Stimulated activated CD4-positive, alpha-beta T cell treated with anti-CD3 and anti-CD28 coated beads, Interleukin-4, amount 100 ng/mL, for 1 hour (primary cell): ENCODE results near the gene SP3.

Experiments used
- DNase-seq: peaks from one replicate; pipeline ENCODE4 v3.0.0-alpha.2; 2020

Gene SP3

DNA sequence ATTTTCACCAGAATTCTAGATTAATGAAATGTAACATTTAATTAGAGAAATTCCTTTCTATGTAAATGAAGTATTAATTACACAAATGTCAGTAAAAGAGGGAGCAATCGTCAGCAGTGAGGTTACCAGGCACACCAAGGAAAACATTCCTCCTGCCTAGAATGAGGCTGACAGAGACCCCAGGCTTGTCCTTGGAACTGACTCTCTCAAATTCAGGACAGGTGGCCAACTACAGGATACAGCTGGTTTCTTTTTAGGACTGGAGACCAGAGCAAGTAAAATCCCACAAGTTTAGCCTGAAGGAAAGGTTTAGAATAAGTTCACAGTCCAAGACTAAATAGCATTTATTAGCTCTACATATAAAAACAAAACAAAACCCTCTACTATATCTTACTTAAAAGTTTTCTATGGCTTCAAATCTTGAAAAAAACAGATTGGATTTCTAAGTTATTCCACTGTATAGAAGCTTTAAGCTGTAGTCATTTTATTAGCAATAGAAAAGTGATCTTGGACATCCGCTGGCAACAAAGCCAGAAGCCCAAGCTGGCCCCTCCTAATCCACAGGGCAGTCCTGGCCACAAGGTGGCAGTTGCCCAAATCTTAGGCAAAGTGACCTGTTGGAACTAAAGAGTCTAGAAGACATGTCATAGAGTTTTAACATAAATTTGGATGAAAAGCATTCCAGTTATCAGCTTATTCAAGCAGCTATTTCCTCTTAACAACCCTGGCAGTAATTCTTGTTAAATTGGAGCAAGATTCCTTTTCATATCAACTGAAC is 81.0 kb downstream of the SP3 start:
- peak; percentile 19 for DNase-seq

DNA sequence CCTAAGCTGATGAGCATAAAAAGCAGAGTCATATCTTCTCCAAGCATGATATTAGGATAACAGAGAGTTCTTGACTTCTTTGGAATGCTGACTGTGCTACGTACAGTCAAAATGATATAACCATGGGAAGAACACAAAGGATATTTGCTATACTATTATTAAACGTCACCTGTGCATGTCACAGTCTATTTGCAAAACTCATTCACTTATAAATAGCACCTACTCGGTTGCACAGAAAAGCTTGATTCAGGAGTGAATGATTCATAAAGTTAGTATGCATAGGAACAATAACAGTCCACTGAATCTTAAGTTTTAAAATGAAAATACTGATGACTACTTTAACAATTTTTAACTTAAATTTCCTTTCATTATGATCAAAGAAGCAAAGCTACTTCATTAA is 83.3 kb downstream of the SP3 start:
- no peak for DNase-seq

DNA sequence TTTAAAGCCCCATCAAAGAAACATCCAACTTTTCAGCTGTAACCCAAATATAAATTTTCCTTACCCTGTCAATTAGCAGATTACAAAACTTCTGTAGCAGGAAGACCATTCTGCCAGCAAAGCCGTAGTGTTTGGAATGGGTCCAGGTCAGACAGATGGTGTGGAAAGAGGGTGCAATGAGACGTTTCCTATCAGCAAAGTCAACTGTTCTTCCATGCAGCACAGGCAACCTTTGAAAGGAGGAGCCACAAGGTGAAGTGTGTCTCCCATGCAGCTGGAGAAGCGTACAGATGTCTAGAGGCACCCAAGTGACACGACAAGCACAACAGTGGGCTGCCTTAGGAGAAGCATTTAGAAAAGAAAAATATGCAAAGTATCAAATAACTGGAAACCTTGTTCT is 83.7 kb downstream of the SP3 start:
- DNase-seq, result no peak

DNA sequence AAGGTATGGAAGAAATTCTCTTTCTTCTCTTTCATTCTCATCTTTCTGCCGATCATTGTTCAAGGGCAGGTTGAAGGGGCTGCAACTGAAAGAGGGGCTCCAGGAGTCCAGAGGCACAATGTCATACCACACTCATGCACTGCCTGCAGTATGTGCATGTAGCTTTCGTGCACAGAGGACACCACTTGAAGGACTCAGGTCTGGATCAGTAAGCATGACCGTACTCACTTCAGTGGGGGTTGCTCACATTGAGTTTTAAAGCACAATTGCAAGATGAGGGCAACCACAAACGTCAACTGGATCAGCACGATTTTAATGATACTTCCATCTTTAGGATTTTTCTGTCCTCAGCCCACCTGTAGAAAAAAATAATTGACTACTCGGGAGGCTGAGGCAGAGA is 84.6 kb downstream of the SP3 start:
- no peak for DNase-seq

DNA sequence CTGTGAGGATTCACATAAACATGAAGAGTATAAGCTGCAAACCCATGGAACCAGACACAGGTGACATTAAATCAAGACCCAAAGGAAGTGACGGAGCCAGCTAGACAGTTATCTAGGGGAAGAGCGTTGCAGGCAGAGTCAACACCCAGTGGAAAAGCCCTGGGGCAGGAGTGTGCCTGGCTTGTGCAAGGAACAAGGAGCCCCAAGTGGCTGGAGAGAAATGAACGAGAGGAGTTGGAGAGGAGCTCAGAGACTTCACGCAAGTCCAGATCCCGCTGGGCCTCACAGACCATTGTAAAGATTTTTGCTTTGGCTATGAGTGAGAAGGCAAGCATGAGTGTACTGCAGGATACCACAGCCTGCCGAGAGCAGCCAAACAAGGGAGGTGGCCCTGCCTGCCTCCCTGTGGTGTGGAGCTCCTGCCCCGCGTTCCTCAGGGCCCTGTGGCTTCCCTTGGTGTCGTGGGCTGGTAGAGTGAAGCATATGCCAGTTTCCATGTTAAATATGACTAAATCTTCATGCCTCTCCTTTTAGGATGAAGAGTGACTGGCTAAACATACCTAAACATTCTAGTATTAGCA is 88.2 kb downstream of the SP3 start:
- DNase-seq, result no peak

DNA sequence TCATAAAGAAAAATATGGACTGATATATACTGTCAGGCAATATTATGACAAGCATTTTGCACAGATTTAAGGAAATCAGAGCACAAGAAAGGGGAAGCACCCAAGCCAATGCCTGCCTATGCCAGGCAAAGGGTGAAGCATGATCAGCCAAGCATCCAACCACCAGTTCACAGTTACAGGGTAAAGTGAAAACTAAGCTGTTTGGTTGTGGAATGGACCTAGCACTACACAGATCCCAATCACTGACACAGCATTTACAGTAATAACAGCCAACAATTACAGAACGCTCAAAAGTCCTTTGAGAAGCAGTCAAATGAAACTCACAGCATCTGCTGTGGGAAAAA is 90.3 kb downstream of the SP3 start:
- DNase-seq, result no peak

DNA sequence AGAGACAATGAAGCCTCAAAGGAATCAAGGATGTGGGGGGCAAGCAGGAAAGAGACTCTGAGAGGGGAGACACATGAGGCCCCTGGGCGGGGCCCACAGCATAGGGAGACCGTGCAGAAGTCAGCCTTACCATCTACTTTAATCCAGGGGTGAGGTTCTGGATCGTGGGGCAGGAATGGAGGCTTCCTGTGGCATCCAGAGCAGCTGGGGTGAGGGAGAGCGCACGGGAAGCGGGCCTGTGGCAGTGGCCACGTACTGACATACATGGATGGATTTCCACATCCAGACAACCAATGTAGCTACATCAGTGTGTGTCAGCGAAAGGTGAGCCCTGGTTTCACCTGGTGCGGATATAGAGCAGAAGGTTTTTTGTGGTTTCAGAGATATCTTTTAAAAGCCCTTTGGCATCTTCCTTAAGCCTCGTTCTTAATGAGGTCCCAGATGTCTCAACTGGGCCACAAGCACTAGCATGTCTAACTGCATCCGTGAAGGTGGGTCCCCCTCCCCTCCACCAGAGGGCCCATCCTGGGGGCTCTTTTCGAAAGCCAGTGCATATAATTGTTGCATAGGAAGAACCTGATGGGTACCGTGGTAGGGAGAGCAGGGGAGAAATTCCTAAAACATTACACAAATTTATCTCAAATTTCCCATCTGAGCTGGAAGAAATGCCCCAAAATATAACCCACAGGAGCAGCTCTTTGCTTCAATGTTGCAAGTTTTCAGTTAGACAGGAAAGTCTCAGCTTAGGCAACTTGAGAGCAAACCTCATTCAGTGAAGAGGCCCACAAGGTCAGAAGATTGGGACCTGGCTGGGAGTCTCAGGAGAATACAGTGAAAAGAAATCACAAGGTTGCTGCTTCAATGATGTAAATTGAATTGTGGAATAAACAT is 90.9 kb downstream of the SP3 start:
- DNase-seq, result no peak

DNA sequence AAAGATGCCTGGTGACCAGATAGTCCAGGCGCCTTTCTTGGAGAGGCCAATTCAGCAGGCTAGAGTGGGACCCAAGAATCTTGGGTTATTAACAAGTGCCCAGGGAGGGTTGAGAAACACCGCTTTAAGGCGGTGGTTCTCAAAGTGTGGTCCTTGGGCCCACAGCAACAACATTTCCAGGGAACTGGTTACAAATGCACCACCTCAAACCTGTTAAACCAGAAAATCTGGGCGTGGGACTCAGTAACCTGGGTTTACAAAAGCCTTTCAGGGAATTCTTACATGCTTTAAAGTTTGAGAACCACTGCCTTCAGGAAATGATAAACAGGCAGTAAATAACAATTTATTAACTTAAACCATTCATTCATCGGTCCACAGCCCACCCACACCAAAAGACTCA is 92.5 kb downstream of the SP3 start:
- DNase-seq, result no peak

DNA sequence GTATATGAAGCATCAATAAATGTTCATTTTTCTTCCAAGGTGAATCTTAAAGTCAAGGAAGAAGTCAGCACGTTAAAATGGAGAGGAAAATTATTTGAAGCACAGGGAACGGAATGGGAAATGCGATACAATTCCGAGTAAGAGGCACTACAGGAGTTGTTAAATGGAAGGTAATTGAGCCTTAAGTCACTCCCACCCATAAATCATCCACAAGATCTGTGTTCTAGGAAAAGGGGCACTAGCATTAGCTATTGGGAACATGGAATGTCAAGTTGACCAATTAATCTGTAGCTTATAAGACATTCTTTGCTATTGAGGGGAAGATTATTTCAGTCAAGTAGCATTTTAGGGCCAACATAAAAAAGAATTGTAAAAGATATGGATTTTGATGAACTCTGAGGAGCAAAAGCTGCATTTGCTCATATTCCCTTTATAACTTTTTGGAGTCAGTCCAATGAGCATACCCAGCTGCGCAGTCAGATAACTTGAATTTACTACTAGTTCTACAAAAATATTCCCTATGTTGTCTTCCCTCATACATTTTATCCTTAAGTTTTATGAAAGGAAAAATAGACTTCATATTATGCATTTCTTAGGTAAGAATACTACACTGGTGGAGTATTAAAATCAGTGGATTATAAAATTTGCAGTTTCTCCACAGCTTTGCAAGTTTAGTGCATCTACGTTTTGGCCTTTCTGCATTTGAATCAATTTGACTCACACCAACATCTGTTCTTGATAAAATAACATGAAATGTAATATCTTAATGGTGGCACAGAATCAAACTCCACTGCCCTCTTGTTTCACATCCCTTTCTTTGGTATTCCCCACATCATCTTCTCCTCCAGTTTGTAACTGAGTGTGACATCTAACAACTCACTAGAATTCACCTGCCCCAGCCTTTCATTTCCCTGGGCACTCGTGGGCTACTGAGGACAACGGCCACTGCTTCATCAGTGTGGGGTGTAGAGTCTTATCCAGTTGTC is 95.6 kb downstream of the SP3 start:
- DNase-seq, result no peak

DNA sequence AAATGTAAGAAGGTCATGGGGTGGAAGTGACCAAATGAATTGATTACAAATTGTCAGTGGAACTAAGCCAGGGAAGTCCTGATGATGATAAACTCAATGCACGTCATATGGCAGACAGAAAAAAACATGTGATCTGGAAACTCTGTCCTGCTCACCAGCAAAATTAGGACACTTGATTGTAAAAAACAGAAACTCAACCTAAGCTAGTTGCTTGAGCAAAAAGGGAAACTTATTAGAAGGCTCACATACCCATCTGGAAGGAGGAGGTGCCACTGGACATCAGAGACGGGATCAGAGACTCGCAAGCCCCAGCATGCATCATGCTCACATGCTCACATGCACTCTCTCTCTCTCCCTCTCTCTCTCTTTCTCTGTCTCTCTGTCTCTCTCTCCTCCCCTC is 96.8 kb downstream of the SP3 start:
- DNase-seq, result no peak

DNA sequence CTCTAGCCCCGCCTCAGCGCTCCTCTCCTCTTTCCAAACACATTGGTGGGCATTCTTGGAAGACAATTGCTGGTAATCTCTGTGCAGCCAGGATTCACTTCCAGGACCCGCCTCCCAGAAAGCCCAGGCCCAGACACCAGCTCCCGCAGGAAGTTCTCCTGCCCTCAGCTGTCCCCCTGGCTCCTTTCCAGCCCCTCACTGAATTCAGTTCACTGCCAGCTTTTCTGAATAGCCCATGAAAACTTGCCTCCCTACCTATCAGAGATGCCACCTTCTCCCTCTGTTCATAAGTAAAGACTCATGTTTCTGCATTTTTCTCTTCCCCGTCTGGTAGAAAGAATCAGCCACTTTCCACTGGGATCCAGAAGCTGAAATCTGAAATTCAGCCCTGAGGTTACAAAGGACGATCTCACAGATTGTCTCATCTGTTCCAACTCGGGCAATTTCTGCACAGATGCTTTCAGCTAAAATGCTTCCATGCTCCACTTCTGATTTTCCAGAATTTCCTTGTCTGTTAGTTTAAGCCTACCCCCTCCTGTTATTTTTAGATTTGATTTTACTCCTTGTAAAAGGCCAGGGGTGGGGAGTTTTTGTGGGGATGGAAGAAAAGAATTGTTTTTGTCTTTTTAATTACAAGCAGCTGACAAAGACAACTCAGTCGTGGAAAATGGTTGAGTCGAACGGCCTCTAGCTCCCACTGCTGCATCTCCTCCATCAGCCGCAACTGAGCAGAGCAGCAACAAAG is 98.1 kb downstream of the SP3 start:
- DNase-seq, result no peak

DNA sequence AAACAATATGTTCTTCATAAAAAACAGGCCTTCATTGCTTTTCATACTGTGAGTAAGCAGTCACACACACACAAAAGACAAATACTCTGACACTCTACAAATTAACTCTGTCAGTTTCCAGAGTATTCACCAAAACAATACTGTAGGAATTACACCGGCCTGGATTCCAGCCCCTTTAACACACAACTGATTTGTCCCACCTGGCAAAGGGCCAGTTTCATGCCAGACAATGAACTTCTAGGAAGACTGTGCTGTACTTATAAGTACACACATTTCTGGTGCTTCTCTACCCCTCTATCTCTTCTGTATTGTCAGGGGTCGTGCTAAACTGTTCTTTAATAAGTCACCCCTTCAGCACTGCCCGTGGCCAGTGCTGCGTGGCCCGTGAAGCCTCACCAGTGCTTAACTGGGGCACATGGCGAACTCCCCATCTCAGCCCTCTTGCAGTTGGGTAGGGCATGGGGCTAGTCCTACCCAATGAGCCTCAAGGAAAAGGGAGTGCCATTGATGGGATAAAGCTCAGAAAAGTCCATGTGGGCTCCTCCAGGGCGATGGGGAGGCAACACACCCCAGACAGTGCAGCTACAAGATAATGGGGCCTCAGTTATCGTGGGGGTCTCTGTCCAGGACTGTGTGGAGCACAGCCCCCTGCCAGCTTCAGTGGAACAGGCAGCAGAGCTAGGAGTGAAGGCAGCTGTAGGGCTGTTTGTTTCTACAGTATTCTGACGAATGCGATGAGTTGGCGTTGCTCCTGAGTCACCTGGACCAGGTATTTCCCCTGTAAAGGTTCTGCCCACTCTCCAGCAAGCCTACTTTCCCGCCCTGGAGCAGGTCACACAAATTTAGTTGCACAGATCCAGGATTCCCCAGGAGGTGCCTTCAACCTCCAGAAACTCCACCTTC is 99.0 kb downstream of the SP3 start:
- DNase-seq, result no peak

DNA sequence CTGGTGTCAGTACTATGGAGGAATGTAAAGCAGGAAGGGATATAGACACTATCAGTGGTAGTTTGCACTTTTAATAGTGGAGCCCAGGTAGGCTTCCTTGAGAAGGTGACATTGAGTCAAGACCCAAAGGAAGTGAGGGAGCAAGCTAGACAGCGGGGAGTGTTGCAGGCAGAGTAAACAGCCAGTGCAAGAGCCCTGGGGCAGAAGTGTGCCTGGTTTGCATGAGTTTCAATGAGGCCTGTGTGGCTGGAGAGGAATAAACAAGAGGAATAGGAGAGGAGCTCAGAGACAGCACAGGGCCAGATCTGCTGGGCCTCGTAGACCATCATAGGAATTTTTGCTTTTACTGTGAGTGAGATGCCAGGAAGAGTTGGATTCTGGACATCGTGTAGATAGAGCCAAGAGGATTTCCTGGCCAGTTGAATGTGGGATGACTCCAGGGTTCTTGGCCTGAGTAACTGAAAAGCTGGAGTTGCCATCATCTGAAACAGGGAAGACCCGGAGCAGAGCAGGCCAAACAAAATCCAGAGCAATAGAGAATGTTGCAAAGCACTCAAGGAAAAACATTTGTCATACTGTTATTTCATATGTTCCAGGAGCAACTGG is 102.5 kb downstream of the SP3 start:
- DNase-seq, result no peak

DNA sequence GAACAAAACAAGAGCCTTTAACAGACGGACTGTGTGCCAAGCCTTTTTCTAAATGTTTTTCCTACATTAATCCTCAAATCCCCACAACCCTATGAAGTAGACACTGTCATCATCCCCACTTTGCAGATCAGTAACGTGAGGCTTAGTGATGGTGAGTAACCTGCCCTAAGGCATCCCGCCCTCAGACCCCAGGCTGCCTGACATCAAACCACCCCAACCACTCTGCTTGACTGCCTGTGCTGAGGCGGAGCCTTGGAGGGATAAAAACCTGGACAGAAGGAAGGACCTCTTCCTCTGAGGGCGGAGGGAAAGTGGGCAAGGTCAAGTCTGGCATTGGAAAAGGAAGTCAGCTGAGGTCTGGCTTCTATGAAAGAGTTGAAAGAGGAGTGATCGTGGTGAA is 104.6 kb downstream of the SP3 start:
- no peak for DNase-seq

DNA sequence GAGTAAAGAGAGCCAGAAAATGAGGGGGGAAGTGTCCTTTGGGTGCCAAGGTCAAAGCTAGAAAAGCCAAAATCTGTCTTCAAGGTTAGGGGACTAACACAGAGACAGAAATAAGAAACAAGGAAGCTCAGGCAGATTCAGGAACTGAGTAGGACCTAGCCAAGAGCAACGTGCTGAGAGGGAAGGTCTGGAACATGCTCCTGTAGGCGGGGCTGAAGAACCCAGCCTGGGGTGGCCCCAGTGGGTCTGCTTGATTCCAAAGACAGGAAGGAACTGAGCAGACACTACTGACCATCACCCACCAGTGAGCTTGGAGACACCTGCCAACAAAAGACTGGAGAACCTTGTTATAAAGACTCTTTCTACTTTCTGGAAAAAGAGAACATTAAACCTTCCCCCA is 105.1 kb downstream of the SP3 start:
- no peak for DNase-seq

DNA sequence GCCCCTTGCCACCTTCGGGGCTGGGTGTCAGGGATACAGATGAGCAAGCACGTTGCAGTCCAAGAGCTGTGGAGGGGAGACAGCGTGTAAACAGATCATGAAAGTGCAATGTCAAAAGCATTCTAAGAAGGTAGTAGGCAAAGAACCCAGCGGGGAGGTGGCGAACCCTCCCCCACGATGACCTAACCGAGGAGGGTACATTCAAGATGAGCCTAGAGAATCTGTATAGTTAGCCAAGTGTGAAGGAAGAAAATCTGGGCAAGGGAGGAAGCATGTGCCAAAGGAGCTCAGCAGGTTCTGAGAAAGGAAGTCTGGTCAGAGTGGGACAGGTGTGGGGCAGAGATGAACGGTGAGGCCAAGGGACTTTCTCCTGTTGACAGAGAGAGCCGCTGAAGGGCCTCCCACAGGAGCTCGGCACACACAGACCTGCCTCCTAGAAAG is 106.9 kb downstream of the SP3 start:
- DNase-seq, result no peak
